ENCODE results near the gene COIL. TPM values are rescaled to one million over a fixed set of nuclear protein-coding genes. Genes with fewer than 3 reads are reported as not detected.
"Not testable (repeated sequence)": the region's sequence is repeated elsewhere in the genome, so short reads cannot be mapped to it uniquely, and the experiment has no call there.

The COIL gene
- polyA plus RNA-seq, 3 donors, result 4.8 to 8.7 (median 7.3) TPM

- WGBS, 3 donors, result 88 to 92% (median 91%) methylated on average over 10 of the region's 10 CpGs
- no peak overlapping the region for H3K27ac ChIP-seq (ENCODE audit: low read depth, low read length)
Observed at GRCh38 chr17:56943505-56944125, 17.2 kb downstream of the COIL start.

GRCh38 chr17:56939869-56940484, 20.9 kb downstream of the COIL start:
- no peak overlapping the region for H3K27ac ChIP-seq (ENCODE audit: low read depth, low read length)
- WGBS, 3 donors, result 50 to 57% (median 51%) methylated on average over 11 of the region's 11 CpGs

GRCh38 chr17:56938206-56938605, 22.6 kb downstream of the COIL start:
- WGBS, 3 donors, result 74 to 87% (median 77%) methylated on average over 5 of the region's 5 CpGs
- H3K27ac ChIP-seq (ENCODE audit: low read depth, low read length), result not testable (repeated sequence)

- 34 to 81% (median 70%) methylated on average over 2 of the region's 2 CpGs for WGBS, 3 donors
- H3K27ac ChIP-seq (ENCODE audit: low read depth, low read length), result no peak overlapping the region
Observed at GRCh38 chr17:56937687-56938086, 23.2 kb downstream of the COIL start.

GRCh38 chr17:56936697-56937322, 24.0 kb downstream of the COIL start:
- H3K27ac ChIP-seq (ENCODE audit: low read depth, low read length), result no peak overlapping the region
- 76 to 87% (median 81%) methylated on average over 6 of the region's 6 CpGs for WGBS, 3 donors

- 90 to 93% (median 93%) methylated on average over 3 of the region's 3 CpGs for WGBS, 3 donors
- H3K27ac ChIP-seq (ENCODE audit: low read depth, low read length), result no peak overlapping the region
Observed at GRCh38 chr17:56935461-56935860, 25.4 kb downstream of the COIL start.

- 92 to 96% (median 93%) methylated on average over 4 of the region's 4 CpGs for WGBS, 3 donors
- H3K27ac ChIP-seq (ENCODE audit: low read depth, low read length), result no peak overlapping the region
Observed at GRCh38 chr17:56934280-56934679, 26.6 kb downstream of the COIL start.

GRCh38 chr17:56933868-56934267, 27.0 kb downstream of the COIL start:
- no peak overlapping the region for H3K27ac ChIP-seq (ENCODE audit: low read depth, low read length)
- 94 to 100% (median 94%) methylated on average over 1 of the region's 1 CpG for WGBS, 3 donors

- WGBS, 3 donors, result 93 to 97% (median 94%) methylated on average over 8 of the region's 8 CpGs
- H3K27ac ChIP-seq (ENCODE audit: low read depth, low read length), result no peak overlapping the region
Observed at GRCh38 chr17:56933151-56933745, 27.6 kb downstream of the COIL start.

- H3K27ac ChIP-seq (ENCODE audit: low read depth, low read length), result no peak overlapping the region
- WGBS, 3 donors, result 93 to 98% (median 93%) methylated on average over 2 of the region's 2 CpGs
Observed at GRCh38 chr17:56930739-56931337, 30.0 kb downstream of the COIL start.

GRCh38 chr17:56929362-56929969, 31.4 kb downstream of the COIL start:
- H3K27ac ChIP-seq (ENCODE audit: low read depth, low read length), result no peak overlapping the region

GRCh38 chr17:56928586-56928985, 32.3 kb downstream of the COIL start:
- H3K27ac ChIP-seq (ENCODE audit: low read depth, low read length), result no peak overlapping the region
- whole genome bisulfite sequencing, 3 donors, result 93 to 99% (median 95%) methylated on average over 2 of the region's 2 CpGs

- 67 to 76% (median 73%) methylated on average over 2 of the region's 2 CpGs for WGBS, 3 donors
- H3K27ac ChIP-seq (ENCODE audit: low read depth, low read length), result no peak overlapping the region
Observed at GRCh38 chr17:56926704-56927103, 34.1 kb downstream of the COIL start.

- H3K27ac ChIP-seq (ENCODE audit: low read depth, low read length), result no peak overlapping the region
Observed at GRCh38 chr17:56926270-56926669, 34.6 kb downstream of the COIL start.

- no peak overlapping the region for H3K27ac ChIP-seq (ENCODE audit: low read depth, low read length)
- 75 to 92% (median 89%) methylated on average over 2 of the region's 2 CpGs for WGBS, 3 donors
Observed at GRCh38 chr17:56925088-56925487, 35.8 kb downstream of the COIL start.

- no peak overlapping the region for H3K27ac ChIP-seq (ENCODE audit: low read depth, low read length)
- WGBS, 3 donors, result 80 to 90% (median 81%) methylated on average over 1 of the region's 1 CpG
Observed at GRCh38 chr17:56919717-56920116, 41.1 kb downstream of the COIL start.

- 55 to 86% (median 68%) methylated on average over 3 of the region's 3 CpGs for WGBS, 3 donors
Observed at GRCh38 chr17:56918916-56919315, 41.9 kb downstream of the COIL start.

GRCh38 chr17:56917559-56918296, 43.1 kb downstream of the COIL start:
- H3K27ac ChIP-seq (ENCODE audit: low read depth, low read length), result no peak overlapping the region
- 78 to 90% (median 81%) methylated on average over 4 of the region's 4 CpGs for WGBS, 3 donors

More at GRCh38 chr17:56918916-56919315, 41.9 kb downstream of the COIL start:
- no peak overlapping the region for H3K27ac ChIP-seq (ENCODE audit: low read depth, low read length)

Data from adipose tissue (tissue), 3 donors.